Measurements from ENCODE around the gene DOCK9.

DNA sequence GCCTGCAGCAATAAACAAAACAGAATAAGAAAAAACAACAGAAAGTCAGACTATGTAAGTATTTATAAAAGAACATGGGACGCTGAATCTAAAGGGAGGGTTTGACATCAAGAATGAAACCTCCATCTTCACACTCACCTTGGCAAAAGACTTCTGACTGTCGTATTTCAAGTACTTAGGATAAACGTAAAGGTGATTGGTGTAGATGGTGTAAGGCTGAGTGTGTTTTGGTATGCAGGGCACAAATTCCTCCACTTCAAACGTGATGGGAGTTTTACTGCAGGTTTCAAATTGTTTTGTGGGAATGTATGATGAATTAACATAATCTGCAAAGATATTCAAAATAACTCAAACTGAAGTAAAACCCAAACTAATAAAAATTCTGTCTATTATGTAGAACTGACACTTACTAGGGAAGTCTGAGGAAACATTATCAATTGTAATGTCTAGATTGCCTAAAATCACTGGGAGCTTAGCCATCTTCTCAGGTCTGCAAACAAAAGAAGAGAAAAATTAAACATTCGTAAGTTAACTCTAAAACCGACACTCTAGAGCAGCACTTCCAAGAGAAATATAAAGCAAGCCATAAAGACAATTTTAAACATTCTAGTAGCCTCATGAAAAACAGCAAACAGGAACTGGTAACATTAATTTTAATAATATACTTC is 89.5 kb downstream of the DOCK9 start:
- TF ChIP-seq, protein P1, sequence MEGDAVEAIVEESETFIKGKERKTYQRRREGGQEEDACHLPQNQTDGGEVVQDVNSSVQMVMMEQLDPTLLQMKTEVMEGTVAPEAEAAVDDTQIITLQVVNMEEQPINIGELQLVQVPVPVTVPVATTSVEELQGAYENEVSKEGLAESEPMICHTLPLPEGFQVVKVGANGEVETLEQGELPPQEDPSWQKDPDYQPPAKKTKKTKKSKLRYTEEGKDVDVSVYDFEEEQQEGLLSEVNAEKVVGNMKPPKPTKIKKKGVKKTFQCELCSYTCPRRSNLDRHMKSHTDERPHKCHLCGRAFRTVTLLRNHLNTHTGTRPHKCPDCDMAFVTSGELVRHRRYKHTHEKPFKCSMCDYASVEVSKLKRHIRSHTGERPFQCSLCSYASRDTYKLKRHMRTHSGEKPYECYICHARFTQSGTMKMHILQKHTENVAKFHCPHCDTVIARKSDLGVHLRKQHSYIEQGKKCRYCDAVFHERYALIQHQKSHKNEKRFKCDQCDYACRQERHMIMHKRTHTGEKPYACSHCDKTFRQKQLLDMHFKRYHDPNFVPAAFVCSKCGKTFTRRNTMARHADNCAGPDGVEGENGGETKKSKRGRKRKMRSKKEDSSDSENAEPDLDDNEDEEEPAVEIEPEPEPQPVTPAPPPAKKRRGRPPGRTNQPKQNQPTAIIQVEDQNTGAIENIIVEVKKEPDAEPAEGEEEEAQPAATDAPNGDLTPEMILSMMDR (optimal IDR thresholded peaks at IDR 0.05 in 1 of 3, IDR thresholded peaks at IDR 0.05 in 1 of 3, conservative IDR thresholded peaks at IDR 0.05 in 1 of 3; ENCODE audit: extremely low read depth in 1 of 3, insufficient read depth in 2 of 3, low read length in 3 of 3) = no peak
- TF ChIP-seq EZH2 (IDR thresholded peaks at IDR 0.05; ENCODE audit: low read length) = no peak

Measured in keratinocyte (primary cell).